Measurements from ENCODE around the gene SORCS2.
"Not testable (repeated sequence)": the region's sequence is repeated elsewhere in the genome, so short reads cannot be mapped to it uniquely, and the experiment has no call there.

The SORCS2 gene

DNA sequence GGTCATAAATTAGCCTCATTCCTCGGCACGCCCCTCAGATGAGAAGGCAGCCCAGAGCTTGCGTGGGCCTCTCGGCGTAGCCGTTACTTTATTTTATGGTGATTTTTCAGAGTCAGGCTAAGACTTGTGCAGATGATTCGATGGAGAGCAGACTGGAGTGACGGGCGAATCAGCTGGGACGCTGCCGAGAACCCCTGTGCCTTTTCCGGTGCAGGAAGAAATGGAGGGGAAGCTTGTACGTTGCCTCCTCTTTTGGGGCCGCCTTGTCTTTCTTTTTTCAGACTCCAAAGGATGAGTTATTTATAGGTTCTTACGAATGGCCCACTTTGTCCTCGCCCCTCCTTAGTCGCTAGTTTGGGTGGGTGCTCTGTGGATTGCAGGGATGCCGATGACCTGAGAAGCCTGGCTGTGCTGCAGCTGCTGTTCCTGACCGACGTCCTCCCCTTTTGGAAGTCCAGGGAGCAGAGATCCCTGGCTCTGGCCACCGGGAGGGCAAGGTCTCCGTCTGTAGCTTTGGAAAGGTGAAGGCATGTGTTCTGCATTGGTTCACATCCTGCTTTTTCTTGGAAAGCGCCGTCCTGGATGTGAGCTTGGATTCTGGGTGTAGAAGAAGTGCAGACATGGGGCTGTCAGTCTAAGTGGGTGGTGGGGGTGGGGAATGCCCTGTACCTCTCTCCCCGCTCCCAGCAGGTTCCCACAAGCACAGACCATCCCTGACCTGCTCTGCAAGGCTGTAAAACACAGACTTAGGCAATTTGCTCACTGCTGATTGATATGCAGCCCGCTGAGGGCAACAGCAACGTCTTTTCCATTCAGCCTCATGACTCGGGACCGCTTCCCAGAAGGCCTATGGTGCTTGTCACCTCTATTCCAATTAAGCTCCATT, 9.3 kb downstream of the SORCS2 start:
- no peak for DNase-seq

DNA sequence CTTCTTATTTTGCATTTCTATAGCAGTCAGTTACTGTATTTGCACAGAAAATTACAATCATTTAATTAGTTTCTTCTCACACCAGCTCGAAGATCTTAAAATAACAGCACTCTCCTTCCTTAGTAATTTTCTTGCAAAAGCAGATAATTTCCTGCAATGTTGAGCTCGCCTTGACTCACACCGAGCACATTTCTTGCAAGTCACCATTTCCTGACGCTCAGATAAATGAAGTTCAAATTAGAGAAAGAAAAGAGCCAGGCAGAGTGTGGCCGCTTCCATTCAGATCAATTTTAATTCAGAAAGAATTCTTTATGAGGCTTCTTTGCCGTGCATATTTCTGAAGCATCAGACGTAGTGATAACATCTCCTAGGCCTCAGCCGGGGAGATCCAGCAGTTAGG, 10.1 kb downstream of the SORCS2 start:
- DNase-seq, result no peak

DNA sequence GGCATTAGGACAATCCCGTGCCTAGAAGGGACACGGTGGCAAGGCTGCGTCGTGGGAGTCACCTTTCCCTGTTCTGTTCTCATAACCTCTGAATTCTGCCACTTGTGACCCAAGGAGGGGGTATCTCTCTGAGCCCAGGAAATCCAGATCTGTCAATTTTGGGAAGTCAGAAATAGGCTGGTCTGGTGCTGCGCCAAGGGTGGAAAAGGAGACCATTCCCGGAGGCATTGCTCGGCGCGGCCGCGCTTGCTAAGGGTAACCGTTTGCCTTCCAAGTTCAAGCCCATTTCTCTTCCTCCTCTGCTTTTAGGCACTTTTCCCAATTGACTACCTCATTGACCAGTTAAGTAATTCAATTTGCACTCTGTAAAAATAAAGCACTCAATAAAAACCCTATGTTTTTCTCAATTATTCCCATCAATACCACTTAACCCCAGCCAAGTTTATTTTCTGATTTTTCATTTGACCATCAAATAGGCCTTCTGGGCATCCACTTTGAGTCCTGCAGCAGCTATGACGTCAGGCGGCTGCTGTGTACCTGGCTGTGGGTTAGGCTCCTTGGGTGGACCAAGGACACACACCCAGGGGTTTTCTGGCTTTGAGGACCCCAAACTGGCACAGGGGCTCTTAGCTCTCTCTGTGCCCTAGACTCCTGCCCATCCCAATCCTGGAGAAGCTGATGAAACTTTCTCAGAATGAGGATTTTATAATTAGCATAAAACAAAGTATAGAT, 12.5 kb downstream of the SORCS2 start:
- no peak for DNase-seq

DNA sequence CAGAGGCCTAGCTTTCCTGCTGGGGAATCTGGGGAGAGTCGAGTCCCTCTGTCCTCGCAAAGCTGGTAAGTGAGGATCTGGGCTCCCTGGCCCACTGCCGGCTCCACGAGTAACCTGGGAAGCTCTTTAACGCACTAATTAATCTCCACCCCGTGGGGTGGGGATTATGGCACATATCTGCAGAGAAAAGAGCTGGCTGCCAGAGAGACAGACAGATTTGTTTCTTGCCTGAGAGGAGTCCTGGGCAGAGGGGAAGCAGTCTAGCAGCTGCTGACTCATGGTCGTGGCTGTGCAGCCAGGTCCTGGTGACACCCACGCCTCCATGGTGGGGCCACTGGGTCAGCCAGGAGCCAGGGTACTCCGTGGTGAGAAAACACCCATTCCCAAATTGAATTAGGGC, 14.0 kb downstream of the SORCS2 start:
- no peak for DNase-seq

DNA sequence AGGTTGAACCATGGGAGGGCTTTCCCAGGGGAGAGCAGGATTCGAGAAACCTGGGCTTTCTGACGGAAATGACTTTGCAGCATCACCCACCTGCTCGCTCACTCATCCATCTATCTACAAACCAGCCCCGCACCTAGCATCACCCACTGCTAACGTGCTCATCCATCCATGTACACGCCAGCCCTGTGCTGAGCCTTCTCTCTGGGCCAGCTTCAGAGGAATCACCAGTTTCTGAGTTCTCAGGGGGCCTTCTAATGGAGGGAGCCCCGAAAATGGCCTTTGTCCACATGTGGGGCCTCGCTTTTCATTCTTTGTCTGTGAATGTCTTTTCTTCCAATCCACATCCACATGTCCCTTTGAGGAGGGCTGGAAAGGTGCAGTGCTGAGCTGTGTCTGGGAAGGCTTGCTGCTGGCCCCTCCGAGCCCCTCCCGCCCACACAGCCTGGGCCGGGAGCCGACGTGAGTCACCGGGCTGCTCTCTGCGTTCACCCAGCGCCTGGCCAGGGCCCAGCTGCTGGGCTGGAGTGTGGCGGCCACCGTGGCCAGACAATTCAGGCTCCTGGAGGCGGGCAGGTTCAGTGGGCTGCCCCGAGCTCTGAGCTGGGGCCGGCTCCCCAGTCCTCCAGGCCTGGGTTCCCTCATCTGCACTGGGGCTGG, 14.7 kb downstream of the SORCS2 start:
- no peak for DNase-seq

DNA sequence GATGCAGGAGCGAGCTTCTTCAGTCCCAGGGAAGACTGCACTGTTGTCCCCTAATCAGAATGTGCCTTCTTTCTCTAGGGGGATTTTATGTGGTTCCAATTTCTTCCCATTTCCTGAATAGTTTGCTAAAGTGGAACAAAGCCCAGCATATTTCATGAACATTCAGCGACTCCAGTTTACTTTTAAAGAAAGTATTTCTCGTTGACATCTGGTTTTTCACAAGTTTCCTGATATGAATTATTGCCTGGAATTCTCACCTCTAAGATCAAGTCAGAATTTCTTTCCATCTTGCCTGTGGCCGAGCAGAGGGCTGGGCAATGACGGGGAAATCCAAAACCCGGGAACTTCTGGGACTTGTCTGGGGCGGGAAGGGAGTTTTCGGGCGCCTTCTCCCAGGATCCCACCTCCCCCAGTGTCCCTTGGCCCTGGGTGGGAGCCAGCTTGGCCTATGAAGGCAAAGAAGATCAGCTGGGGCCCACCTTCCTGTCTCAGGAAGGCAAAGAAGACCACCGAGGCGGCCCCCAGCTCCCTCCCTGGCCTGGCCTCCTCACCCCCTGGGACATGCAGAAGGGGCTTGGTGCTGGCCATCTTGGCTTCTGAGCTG, 15.4 kb downstream of the SORCS2 start:
- DNase-seq, result no peak

DNA sequence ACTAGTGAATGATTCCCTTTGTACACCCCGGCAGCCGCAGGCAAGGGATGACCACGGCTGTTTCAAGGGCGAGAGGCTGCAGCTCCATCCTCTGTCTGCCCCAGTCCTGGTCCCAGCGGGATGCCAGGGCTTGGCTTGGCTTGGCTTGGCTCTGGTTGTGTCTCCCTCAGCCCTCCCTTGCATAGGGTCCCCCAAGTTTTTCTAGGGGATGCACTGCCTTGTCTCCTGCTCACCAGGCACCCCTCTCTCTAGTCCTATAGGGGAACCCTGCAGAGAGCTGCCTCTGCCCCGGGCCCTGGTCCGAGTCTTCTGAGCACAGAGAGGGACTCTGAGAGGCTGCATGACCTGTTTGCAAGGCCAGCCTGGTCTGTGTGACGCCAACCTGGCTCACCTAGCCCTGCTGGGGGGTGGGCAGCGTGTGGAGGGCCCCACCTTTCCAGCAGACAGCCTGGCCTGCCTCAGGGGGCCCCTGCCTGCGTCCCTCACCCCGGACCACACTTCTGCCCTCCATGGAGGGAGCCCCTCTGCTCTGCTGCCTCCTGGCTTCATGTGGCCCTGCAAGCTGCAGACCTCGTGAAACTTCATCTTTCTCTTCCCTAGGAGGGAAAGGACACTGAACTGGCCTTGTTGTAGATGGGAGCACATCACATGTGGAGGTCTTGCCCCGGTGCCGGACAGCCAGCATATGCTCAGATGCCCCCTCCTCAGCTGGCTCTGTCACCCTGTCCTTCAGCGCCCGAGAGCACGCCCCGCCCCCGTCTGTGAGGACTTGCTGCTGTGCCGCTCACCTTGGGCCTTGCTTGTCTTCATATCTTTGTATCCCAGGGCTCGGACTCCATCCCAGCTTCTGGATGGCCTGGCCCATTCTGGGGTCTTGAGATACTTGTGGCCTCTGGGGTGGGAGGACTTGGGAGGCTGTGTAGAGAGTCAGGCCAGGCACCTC, 16.4 kb downstream of the SORCS2 start:
- no peak for DNase-seq

DNA sequence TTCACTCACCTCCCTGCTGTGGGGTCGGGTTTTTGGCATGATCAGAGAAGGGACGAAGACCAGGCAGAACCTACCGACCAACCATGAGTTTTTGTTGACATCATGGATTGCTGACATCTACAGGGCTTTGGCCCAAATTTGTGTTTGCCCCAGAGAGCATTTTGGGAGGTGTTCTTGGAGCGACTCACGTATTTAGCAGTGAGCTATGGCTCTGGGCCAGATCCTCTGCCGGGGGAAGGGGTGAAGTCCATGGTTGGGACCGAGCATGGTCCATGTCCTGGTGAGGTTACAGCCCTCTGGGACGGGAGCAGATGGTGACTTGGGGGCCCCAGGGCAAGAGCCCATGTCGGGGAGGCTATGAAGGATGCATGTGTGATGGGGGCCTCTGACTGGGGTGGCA, 17.4 kb downstream of the SORCS2 start:
- no peak for DNase-seq

DNA sequence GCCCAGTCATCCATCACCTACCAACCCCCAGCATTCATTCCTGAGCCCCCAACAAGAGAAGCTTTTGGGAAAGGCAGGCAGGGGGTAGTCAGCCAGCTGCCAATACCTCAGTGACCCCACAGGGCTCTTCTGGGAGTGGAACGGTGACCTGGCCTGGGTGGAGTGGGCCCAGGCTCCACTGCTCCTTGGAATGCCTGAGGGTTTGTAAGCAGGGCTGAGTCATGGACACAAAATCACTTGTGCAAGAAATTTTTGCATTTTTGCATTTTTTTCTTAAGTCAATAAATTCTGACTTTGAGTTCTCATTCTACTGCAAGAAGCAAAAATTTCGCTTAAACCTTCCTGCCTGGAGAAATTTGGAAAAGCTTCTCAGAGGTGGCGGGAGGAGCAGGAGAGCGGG, 18.5 kb downstream of the SORCS2 start:
- DNase-seq, result no peak

DNA sequence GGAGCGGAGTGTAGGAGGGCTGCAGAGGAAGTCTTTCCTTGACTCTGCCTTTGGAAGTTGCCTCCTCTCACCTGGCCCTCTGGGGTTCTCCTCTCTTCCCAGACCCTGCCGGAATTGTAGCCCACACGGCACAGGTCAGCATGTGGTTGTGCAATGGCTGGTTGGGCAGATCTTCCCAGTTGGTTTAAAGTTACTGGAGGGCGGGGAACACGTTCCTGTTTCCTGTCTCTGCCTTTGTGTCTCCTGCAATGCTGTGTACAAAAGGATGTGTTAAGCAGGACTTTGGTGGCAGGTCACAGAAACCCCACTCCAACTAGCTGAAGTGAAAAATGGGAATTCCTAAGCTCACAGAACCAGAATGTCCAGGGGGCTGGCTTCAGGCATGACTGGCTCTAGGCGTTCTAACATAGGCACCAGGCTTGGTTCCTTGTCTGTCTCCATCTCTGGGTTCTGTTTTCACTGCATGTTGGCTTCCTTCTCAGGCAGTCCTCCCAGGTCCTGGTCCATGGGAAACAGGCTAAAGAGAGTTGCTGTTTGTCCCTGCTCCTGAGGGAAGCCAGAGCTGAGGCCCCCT, 19.9 kb downstream of the SORCS2 start:
- DNase-seq, result no peak

DNA sequence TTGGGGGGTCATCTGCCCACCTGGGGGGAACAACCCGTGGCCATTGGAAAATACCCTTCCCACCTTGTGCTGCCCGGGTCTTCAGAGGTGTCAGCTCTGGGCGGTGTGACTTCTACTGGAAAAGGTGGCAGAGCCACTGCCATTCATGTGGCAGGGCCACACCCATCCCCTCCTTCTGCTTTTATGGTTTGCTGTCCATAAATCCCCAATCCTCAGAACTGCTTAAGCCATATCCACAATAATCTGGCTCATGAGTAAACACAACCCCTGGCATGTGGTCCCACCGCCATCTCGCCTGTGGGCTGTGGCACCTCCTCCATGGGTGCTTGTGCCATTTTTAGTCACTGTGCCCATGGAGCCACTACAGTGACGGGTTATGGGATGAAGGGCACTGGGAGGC, 20.6 kb downstream of the SORCS2 start:
- no peak for DNase-seq

DNA sequence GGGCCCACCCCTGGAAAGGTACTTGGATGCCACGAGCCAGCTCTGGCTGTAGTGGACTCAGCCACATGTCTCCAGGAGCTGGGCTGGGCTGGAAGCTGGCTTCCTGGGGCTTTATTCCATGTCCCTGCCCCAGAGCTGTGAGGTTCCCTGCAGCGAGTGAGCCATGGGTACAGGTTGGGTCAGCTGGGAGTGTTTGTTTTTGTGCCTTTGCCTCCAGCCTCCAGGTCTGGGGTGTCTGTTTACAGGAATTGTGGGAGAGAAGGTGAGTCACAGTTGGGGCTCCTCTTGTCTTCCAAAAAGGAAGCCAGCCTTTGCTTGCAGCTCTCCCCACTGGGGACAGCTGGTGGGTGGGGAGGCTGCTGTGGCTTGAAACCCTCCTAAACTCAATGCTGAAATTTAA, 21.5 kb downstream of the SORCS2 start:
- DNase-seq, result no peak

DNA sequence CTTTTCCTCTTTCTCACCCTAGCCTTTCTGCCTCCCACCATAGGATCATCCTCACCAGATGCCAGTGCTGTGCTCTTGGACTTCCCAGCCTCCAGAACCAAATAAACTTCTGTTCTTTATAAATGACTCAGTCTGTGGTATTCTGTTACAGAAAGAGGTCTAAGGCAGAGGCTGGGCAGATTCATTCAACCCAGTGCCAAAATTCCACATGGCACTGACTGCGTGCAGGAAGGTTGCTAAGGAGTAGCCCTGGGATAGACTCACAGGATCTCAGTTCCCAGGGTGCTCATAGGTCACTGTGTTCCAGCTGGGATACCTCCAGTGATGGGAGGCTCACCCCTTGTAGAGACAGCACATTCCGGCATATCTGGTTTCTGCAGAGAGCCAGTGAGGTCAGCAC, 22.0 kb downstream of the SORCS2 start:
- DNase-seq, result no peak

DNA sequence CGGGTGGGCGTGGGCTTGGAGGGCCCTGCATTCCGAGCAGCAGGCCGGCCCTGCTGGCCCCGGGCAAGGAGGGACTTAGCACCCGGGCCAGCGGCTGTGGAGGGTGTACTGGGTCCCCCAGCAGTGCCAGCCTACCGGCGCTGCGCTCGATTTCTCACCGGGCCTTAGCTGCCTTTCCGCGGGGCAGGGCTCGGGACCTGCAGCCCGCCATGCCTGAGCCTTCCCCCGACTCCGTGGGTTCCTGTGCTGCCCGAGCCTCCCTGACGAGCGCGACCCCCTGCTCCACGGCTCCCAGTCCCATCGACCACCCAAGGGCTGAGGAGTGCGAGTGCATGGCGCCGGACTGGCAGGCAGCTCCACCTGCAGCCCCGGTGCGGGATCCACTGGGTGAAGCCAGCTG, 22.8 kb downstream of the SORCS2 start:
- not testable (repeated sequence) for DNase-seq

DNA sequence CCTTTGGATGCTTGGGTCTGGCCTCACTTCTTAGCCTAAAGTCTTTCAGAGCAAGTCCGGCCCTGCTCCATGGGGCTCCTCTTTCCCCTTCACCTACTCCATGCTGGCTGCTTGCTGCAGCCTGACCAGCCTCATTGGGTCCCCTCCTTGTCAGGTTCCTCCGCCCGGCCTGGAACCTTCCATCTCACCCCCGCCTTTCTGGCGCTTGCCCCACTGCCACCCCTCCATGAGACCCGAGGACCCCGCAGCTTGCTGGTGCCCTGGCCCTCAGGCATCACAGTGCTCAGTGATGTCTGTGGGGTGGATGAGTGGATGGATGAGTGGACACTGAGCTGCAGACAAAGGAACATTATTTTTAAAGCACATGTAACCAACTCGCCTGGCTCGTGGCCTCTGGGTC, 24.7 kb downstream of the SORCS2 start:
- DNase-seq, result no peak

DNA sequence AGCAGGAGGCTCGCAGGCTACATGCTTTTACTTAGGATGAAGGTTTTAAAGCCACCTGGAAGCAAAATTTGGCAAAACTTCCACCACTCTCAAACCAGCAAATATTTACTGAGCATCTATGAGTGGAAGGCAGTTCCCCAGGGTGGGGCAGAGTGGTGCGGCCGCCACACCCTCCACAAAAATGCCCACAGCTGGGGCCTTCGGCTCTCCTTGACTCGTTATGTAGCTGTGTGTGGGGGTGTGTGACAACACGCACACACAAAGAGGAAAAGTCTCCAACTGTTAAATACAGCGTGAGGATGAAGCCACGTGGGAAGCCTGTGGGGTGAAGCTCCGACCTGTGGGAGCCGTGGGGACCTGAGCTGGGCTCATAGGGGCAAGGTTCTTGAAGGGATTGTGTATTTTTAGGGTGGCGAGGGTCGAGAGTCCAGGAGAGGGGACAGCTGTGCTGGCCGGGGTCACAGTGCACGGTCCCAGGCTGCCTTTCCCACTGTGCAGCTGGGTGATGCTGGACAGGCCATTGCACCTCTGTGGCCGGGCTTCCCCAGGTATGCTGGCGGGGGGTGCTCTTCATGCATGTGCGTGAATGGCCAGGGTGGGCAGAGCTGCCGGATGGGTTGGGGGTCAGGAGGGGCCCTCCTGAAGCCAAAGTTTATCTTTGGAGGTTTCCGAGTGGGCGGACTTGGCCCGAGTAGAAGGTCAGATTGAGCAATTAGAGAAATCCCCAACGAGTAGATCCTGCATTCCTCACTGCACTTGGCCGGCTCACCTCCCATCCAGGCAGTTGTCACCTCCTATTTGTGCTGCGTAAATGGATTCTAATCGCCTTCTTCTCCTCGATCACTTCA, 25.4 kb downstream of the SORCS2 start:
- DNase-seq, result no peak

DNA sequence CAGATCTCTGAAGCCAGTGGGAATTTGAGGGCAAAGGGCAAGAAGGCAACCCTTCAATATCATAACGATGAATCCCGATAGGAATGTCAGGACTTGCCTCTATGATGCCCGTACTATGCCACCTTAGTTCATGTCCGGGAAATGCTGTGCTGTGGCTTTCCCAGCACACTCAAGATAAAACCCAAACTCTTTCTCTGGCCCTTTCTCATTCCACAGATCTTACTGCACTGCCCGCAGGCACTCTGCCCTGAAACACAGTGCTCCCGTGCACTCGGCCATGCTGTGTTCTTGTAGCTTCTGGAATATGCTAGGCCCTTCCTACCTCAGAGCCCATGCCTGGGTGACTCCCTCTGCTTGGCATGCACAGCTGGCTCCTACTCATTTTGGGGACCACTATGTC, 26.3 kb downstream of the SORCS2 start:
- DNase-seq, result no peak

DNA sequence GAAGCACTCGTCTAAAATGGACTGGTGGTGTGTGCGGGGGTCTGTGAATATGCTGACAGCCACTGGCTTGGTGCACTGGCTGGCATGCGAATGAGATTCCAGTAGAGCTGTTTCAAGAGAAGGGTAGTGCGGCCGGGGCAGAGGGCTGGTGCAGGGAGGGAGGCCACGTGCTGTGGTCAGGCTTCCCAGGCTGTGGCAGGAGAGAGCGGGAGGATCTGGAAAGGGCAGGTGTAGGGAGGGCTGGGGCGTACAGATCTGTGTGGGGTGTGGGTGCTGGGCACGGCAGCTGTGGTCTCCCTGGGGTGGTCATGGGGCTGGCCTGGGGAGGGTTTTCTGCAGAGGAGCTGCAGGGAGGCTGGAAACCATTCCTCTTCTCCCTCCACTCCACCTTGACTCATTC, 30.2 kb downstream of the SORCS2 start:
- no peak for DNase-seq

DNA sequence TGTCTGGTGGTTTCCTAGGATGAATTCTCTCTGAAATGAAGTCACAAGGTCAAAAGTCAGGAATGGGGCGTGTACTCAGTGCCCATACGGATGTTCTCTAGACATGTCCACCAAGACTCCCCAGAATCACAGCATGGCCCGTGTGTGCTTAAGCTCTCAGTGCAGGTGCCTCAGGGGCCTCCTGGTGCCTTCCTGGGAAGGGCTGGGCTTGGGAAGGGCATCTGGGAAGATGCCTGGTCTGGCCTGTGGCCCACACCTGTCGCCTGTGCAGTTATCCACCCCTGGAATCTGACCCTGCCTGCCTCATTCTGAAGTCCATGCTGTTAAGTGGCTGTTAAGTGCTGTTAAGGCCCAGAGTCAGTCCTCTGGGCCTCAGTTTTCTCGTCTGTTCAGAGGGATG, 31.2 kb downstream of the SORCS2 start:
- DNase-seq, result no peak

DNA sequence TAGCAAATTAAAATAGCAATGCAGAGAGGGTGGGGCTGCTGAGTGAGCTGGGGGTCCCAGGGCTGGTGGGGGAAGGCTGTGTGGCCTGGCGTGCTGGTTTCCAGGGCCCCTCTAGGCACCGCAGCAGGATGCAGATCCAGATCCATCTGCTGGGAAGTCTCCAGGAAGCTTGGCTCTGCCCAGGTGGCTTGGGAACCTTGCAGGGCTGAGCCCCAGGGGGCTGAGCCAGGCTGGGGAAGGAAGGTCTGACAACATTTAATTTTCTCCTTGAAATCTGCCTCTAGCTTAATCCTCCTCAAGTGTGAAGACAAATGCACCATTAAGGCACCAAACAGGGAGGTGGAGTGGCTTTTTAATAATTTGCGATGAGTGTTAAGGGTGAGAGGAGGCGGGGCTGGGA, 31.7 kb downstream of the SORCS2 start:
- DNase-seq, result no peak

Data from stimulated activated CD4-positive, alpha-beta T cell treated with anti-CD3 and anti-CD28 coated beads, Interleukin-4, amount 100 ng/mL, for 1 hour (primary cell).